Large intestine (tissue), 3 donors: ENCODE data around the gene TMPRSS15. TPM values are rescaled to one million over a fixed set of nuclear protein-coding genes. Genes with fewer than 3 reads are reported as not detected.

Experiments
- DNase-seq, 2 donors: peaks; one replicate each; pipeline versions ENCODE4 v3.0.0 to v3.0.0-alpha.2; 2013
- H3K27ac ChIP-seq: one replicate; pipeline ENCODE4 v1.5.1; 2013; ENCODE audit warnings: low read length
- H3K27me3 ChIP-seq: 2 replicates; pipeline ENCODE4 v1.6.1; 2013; ENCODE audit warnings: low read length; ENCODE audit not compliant: control insufficient read depth, insufficient read depth
- H3K36me3 ChIP-seq: 2 replicates; pipeline ENCODE4 v1.6.1; 2013; ENCODE audit warnings: low read length; ENCODE audit not compliant: control insufficient read depth, insufficient read depth
- H3K4me1 ChIP-seq: one replicate; pipeline ENCODE4 v1.6.1; 2013; ENCODE audit warnings: low read length; ENCODE audit not compliant: control insufficient read depth, insufficient read depth
- H3K4me3 ChIP-seq: one replicate; pipeline ENCODE4 v1.5.1; 2013; ENCODE audit warnings: low read length
- H3K9me3 ChIP-seq: one replicate; pipeline ENCODE4 v1.6.1; 2013; ENCODE audit warnings: mild to moderate bottlenecking, low read depth, low read length, moderate library complexity; ENCODE audit not compliant: control insufficient read depth
- WGBS: methylation state at CpG from one replicate; pipeline ENCODE4 v1.1.5; 2013; ENCODE audit warnings: low lambda C conversion rate; ENCODE audit not compliant: insufficient coverage; 5-methylcytosine and 5-hydroxymethylcytosine counted together
- polyA plus RNA-seq: library from polyadenylated mRNA; unstranded; fragments of 120-200 nt; gene quantifications from one replicate; pipeline ENCODE4 v1.2.1, GENCODE V29; 2013

TMPRSS15 gene
- polyA plus RNA-seq, 1 donor, result 0.01 TPM

GRCh38 chr21:18274370-18274769 lies 129.2 kb downstream of the TMPRSS15 start:
- 60% methylated on average over 3 of the region's 5 CpGs for WGBS
- no peaks in the 10 kb centered on the region for H3K4me1 ChIP-seq
- H3K36me3 ChIP-seq, result no peaks in the 10 kb centered on the region
- H3K27me3 ChIP-seq, result no peaks in the 10 kb centered on the region
- DNase-seq, result no peak
- H3K27ac ChIP-seq, result no peak overlapping the region
- no peaks in the 10 kb centered on the region for H3K9me3 ChIP-seq
- H3K4me3 ChIP-seq, result no peak overlapping the region

- Histone ChIP-seq H3K27me3 (no peaks in the 10 kb centered on the region), H3K4me1 (no peaks in the 10 kb centered on the region), H3K9me3 (no peaks in the 10 kb centered on the region), H3K4me3 (no peak overlapping the region), H3K27ac (no peak overlapping the region), H3K36me3 (no peaks in the 10 kb centered on the region)
- DNase-seq, result no peak
- 90% methylated on average over 2 of the region's 4 CpGs for WGBS
Measured at GRCh38 chr21:18273400-18273799, 130.2 kb downstream of the TMPRSS15 start.

GRCh38 chr21:18269856-18270255 lies 133.7 kb downstream of the TMPRSS15 start:
- Histone ChIP-seq H3K4me1 (no peaks in the 10 kb centered on the region), H3K4me3 (no peak overlapping the region), H3K27ac (no peak overlapping the region), H3K9me3 (no peaks in the 10 kb centered on the region), H3K27me3 (no peaks in the 10 kb centered on the region), H3K36me3 (no peaks in the 10 kb centered on the region)
- WGBS, result 100% methylated on average over 3 of the region's 7 CpGs
- no peak for DNase-seq

GRCh38 chr21:18268906-18269305 lies 134.7 kb downstream of the TMPRSS15 start:
- DNase-seq, result no peak
- Histone ChIP-seq H3K36me3 (no peaks in the 10 kb centered on the region), H3K9me3 (no peaks in the 10 kb centered on the region), H3K4me3 (no peak overlapping the region), H3K4me1 (no peaks in the 10 kb centered on the region), H3K27ac (no peak overlapping the region), H3K27me3 (no peaks in the 10 kb centered on the region)
- WGBS, result no CpG with 5 or more reads among the region's 1 CpG

- Histone ChIP-seq H3K4me3 (no peak overlapping the region), H3K27ac (no peak overlapping the region), H3K27me3 (no peaks in the 10 kb centered on the region), H3K36me3 (no peaks in the 10 kb centered on the region), H3K9me3 (no peaks in the 10 kb centered on the region), H3K4me1 (no peaks in the 10 kb centered on the region)
- WGBS, result 100% methylated on average over 1 of the region's 1 CpG
- DNase-seq, result no peak
Measured at GRCh38 chr21:18267496-18267895, 136.1 kb downstream of the TMPRSS15 start.

GRCh38 chr21:18265944-18266343 lies 137.6 kb downstream of the TMPRSS15 start:
- H3K27ac ChIP-seq, result no peak overlapping the region
- H3K4me3 ChIP-seq, result no peak overlapping the region
- WGBS, result no CpG with 5 or more reads among the region's 2 CpGs
- no peaks in the 10 kb centered on the region for H3K27me3 ChIP-seq
- DNase-seq, result no peak
- no peaks in the 10 kb centered on the region for H3K9me3 ChIP-seq
- no peaks in the 10 kb centered on the region for H3K36me3 ChIP-seq
- no peaks in the 10 kb centered on the region for H3K4me1 ChIP-seq

GRCh38 chr21:18253799-18254198 lies 149.8 kb downstream of the TMPRSS15 start:
- H3K27ac ChIP-seq, result no peak overlapping the region
- DNase-seq, result no peak
- no CpG with 5 or more reads among the region's 2 CpGs for WGBS
- H3K36me3 ChIP-seq, result no peaks in the 10 kb centered on the region
- H3K4me3 ChIP-seq, result no peak overlapping the region
- no peaks in the 10 kb centered on the region for H3K27me3 ChIP-seq
- no peaks in the 10 kb centered on the region for H3K4me1 ChIP-seq
- no peaks in the 10 kb centered on the region for H3K9me3 ChIP-seq

DNA sequence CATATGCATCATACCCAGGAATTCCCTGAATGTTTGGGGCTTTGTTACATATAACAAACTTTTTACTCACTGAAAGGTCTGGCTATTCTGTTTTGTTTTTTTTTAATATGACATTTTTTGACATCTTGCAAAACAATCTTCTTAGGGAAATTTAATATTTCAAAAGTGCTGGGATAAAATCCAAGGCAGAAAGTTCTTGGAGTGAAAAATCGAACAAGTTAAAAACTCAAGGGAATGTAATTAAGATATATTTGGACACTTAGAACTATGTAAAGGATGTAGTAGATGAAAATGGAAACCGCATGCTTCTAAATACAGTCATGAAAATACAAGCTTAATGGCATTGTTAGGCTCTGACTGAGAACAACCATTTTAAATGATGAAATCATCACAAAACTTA lies 150.4 kb downstream of the TMPRSS15 start:
- Histone ChIP-seq H3K27me3 (no peaks in the 10 kb centered on the region), H3K36me3 (no peaks in the 10 kb centered on the region), H3K4me3 (no peak overlapping the region), H3K9me3 (no peaks in the 10 kb centered on the region), H3K27ac (no peak overlapping the region), H3K4me1 (no peaks in the 10 kb centered on the region)
- no peak for DNase-seq
- 76% methylated on average over 2 of the region's 2 CpGs for WGBS

GRCh38 chr21:18252680-18253079 lies 150.9 kb downstream of the TMPRSS15 start:
- Histone ChIP-seq H3K27me3 (no peaks in the 10 kb centered on the region), H3K36me3 (no peaks in the 10 kb centered on the region), H3K27ac (no peak overlapping the region), H3K4me1 (no peaks in the 10 kb centered on the region), H3K4me3 (no peak overlapping the region), H3K9me3 (no peaks in the 10 kb centered on the region)
- 67% methylated on average over 1 of the region's 5 CpGs for WGBS
- DNase-seq, result no peak

- no peaks in the 10 kb centered on the region for H3K4me1 ChIP-seq
- no peaks in the 10 kb centered on the region for H3K36me3 ChIP-seq
- no peaks in the 10 kb centered on the region for H3K9me3 ChIP-seq
- no peak overlapping the region for H3K27ac ChIP-seq
- H3K4me3 ChIP-seq, result no peak overlapping the region
- H3K27me3 ChIP-seq, result no peaks in the 10 kb centered on the region
- 67% methylated on average over 2 of the region's 4 CpGs for WGBS
- no peak for DNase-seq
Measured at GRCh38 chr21:18252256-18252655, 151.3 kb downstream of the TMPRSS15 start.

DNA sequence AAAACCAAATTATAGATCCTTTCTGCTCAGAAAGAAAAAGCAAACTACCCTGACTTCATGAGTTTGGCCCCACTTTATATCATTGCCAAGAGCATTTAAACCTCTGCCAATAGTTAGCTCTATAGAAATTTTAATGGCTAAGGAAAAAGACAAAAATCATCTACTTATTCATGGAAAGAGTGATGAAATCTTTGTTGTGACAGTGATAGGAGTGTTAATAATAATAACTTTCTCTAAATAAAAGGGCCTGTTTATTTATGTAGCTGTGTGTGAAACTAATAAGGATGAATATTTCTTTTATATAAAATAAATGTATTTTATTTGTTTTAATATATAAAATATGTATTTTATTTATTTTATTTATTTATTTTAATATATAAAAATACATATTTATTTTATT lies 152.5 kb downstream of the TMPRSS15 start:
- no peak for DNase-seq
- H3K27me3 ChIP-seq, result no peaks in the 10 kb centered on the region
- no peak overlapping the region for H3K4me3 ChIP-seq
- no peaks in the 10 kb centered on the region for H3K4me1 ChIP-seq
- H3K27ac ChIP-seq, result no peak overlapping the region
- H3K36me3 ChIP-seq, result no peaks in the 10 kb centered on the region
- no peaks in the 10 kb centered on the region for H3K9me3 ChIP-seq
